Brain microvascular endothelial cell (primary cell): ENCODE results near the gene KLK15.

Source experiments
- DNase-seq: peaks from one replicate; pipeline ENCODE4 v3.0.0-alpha.2; 2020
- H3K27ac ChIP-seq: fragments of 250-450 bp; sonication (Bioruptor Pico); 2 replicates; pipeline ENCODE4 v1.5.1; 2020; ENCODE audit warnings: mild to moderate bottlenecking, moderate library complexity
- H3K27me3 ChIP-seq: fragments of 250-450 bp; sonication (Bioruptor Pico); replicated peaks from 2 replicates; pipeline ENCODE4 v1.5.1; 2020; ENCODE audit warnings: mild to moderate bottlenecking
- H3K36me3 ChIP-seq: fragments of 250-450 bp; sonication (Bioruptor Pico); replicated peaks from 2 replicates; pipeline ENCODE4 v1.5.1; 2020; ENCODE audit warnings: mild to moderate bottlenecking
- H3K4me3 ChIP-seq: 2 replicates; pipeline ENCODE4 v1.5.1; 2011; ENCODE audit warnings: low read depth, mild to moderate bottlenecking, control low read depth, low read length, moderate library complexity
- in situ Hi-C: cut with HindIII; loops from 2 replicates; pipeline ENCODE4 v1.10.0; 2017; ENCODE audit warnings: low sequenced_read_pairs, low pct_ligation_motif_present
- TF ChIP-seq, protein P1 (sequence below): IDR thresholded peaks from 2 replicates; pipeline ENCODE4 v1.5.1; 2011; ENCODE audit warnings: low read depth, mild to moderate bottlenecking, moderate library complexity, low read length, control low read depth, inconsistent platforms; ENCODE audit errors: missing control alignments

KLK15 gene

DNA sequence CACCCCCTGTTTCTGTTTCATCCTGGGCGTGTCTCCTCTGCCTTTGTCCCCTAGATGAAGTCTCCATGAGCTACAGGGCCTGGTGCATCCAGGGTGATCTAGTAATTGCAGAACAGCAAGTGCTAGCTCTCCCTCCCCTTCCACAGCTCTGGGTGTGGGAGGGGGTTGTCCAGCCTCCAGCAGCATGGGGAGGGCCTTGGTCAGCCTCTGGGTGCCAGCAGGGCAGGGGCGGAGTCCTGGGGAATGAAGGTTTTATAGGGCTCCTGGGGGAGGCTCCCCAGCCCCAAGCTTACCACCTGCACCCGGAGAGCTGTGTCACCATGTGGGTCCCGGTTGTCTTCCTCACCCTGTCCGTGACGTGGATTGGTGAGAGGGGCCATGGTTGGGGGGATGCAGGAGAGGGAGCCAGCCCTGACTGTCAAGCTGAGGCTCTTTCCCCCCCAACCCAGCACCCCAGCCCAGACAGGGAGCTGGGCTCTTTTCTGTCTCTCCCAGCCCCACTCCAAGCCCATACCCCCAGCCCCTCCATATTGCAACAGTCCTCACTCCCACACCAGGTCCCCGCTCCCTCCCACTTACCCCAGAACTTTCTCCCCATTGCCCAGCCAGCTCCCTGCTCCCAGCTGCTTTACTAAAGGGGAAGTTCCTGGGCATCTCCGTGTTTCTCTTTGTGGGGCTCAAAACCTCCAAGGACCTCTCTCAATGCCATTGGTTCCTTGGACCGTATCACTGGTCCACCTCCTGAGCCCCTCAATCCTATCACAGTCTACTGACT, 21.4 kb upstream of the KLK15 start, which contains the start of gene KLK3:
TSS of gene KLK3 (plus strand) at position 280 of the 775 bp plus-strand sequence. CDS start at position 321, 41 bp downstream.
- Histone ChIP-seq H3K4me3 (no peak within 1 kb of the TSS), H3K36me3 (no peaks in the 10 kb centered on the region), H3K27me3 (no peaks in the 10 kb centered on the region), H3K27ac (no peak within 1 kb of the TSS)
- TF ChIP-seq, protein P1, sequence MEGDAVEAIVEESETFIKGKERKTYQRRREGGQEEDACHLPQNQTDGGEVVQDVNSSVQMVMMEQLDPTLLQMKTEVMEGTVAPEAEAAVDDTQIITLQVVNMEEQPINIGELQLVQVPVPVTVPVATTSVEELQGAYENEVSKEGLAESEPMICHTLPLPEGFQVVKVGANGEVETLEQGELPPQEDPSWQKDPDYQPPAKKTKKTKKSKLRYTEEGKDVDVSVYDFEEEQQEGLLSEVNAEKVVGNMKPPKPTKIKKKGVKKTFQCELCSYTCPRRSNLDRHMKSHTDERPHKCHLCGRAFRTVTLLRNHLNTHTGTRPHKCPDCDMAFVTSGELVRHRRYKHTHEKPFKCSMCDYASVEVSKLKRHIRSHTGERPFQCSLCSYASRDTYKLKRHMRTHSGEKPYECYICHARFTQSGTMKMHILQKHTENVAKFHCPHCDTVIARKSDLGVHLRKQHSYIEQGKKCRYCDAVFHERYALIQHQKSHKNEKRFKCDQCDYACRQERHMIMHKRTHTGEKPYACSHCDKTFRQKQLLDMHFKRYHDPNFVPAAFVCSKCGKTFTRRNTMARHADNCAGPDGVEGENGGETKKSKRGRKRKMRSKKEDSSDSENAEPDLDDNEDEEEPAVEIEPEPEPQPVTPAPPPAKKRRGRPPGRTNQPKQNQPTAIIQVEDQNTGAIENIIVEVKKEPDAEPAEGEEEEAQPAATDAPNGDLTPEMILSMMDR: no peak
- in situ Hi-C loops: no loop called here
- no peak for DNase-seq

DNA sequence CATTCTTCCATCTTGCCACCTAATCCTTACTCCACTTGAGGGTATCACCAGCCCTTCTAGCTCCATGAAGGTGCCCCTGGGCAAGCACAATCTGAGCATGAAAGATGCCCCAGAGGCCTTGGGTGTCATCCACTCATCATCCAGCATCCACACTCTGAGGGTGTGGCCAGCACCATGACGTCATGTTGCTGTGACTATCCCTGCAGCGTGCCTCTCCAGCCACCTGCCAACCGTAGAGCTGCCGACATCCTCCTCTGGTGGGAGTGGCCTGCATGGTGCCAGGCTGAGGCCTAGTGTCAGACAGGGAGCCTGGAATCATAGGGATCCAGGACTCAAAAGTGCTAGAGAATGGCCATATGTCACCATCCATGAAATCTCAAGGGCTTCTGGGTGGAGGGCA, 18.2 kb upstream of the KLK15 start:
- H3K27me3 ChIP-seq: no peaks in the 10 kb centered on the region
- no peak overlapping the region for H3K4me3 ChIP-seq
- in situ Hi-C loops: no loop called here
- TF ChIP-seq, protein P1: no peak
- no peak overlapping the region for H3K27ac ChIP-seq
- H3K36me3 ChIP-seq: no peaks in the 10 kb centered on the region
- no peak for DNase-seq

DNA sequence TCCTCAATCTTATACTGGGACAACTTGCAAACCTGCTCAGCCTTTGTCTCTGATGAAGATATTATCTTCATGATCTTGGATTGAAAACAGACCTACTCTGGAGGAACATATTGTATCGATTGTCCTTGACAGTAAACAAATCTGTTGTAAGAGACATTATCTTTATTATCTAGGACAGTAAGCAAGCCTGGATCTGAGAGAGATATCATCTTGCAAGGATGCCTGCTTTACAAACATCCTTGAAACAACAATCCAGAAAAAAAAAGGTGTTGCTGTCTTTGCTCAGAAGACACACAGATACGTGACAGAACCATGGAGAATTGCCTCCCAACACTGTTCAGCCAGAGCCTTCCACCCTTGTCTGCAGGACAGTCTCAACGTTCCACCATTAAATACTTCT, 17.4 kb upstream of the KLK15 start:
- in situ Hi-C loops: no loop called here
- no peak overlapping the region for H3K4me3 ChIP-seq
- no peak overlapping the region for H3K27ac ChIP-seq
- no peak for DNase-seq
- H3K27me3 ChIP-seq: no peaks in the 10 kb centered on the region
- TF ChIP-seq, protein P1: no peak
- H3K36me3 ChIP-seq: no peaks in the 10 kb centered on the region

GRCh38 chr19:50844296-50844935, 11.0 kb upstream of the KLK15 start:
- in situ Hi-C loops: no loop called here
- no peak for DNase-seq
- Histone ChIP-seq H3K27ac (no peak overlapping the region), H3K36me3 (no peaks in the 10 kb centered on the region), H3K27me3 (no peaks in the 10 kb centered on the region), H3K4me3 (no peak overlapping the region)
- TF ChIP-seq, protein P1: no peak

DNA sequence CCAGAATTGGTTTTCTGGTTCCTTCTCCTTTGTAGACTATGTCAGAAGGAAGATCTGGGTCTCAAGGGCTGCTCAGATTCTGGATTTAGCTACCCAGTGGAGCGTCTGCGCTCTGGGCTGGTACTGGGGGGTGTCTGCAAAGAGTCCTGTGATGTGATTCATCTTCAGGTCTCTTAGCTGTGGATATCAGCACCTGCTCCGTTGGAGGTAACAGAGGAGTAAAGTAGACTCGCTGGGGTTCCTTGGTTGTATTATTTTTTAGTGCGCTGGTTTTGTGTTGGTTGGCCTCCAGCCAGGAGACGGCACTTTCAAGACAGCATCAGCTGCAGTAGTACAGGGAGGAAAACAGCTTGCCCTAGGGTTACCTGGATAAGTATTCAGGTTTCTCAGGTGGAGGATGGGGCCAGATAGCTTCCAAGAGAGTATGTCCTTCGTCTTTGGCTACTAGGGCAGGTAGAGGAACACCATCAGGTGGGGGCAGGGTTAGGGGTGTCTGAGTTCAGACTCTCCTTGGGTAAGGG, 10.4 kb upstream of the KLK15 start:
- TF ChIP-seq, protein P1: no peak
- Histone ChIP-seq H3K27ac (no peak overlapping the region), H3K4me3 (no peak overlapping the region), H3K36me3 (no peaks in the 10 kb centered on the region), H3K27me3 (no peaks in the 10 kb centered on the region)
- DNase-seq: no peak
- in situ Hi-C loops: no loop called here
